Measurements from ENCODE around the gene GCKR.

GCKR gene, protein sequence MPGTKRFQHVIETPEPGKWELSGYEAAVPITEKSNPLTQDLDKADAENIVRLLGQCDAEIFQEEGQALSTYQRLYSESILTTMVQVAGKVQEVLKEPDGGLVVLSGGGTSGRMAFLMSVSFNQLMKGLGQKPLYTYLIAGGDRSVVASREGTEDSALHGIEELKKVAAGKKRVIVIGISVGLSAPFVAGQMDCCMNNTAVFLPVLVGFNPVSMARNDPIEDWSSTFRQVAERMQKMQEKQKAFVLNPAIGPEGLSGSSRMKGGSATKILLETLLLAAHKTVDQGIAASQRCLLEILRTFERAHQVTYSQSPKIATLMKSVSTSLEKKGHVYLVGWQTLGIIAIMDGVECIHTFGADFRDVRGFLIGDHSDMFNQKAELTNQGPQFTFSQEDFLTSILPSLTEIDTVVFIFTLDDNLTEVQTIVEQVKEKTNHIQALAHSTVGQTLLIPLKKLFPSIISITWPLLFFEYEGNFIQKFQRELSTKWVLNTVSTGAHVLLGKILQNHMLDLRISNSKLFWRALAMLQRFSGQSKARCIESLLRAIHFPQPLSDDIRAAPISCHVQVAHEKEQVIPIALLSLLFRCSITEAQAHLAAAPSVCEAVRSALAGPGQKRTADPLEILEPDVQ

DNA sequence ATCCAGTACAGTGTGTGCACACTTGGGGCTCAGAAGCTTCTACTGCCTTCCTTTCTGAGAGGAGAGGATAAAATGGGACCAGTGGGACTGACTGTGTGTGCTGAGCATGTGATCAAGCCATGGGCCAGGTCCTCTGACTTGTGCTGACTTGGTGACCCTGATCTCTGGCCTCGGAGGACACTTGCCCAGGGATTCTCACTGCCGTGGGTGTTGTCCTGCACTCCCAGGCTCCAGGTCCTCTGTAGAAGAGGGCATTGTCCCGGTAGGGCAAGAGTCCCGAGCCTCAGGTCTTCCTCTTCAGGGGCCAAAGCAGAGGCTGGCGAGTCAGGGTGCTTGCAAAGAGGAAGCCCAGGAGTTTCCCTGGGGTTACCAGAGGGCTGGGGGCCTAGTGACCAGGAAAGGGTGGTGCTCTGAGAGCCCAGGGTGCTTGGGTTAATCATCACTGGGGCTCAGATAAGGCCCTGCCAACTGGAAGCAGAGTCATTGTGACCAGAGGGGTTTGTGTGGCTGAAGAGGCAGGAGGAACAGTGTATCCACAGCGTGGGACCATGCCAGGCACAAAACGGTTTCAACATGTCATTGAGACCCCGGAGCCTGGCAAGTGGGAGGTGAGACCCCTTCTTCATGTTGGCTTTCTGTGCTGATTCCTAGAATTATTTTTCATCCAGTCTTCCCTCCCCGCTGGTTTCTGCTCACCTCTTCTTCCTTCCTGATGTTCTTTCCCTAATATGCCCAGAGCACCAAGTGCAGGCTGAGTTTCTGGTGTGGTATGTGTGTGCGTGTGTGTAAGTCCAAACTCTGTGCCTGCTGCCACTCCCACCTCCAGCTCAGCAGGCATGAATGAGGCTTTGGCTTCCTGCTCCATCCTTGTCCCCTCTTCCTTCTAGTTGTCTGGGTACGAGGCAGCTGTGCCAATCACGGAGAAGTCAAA lies at the start of gene GCKR:
Gene GCKR, plus strand, starts transcription at position 483 of the 931 bp plus-strand sequence. Its CDS starts 66 bp downstream, at position 549.
- H3K4me1 ChIP-seq (ENCODE audit: insufficient read depth, low read length): peaks cover 5% of the 10 kb centered on the region
- H3K9ac ChIP-seq (ENCODE audit: low read depth, low read length): peak within 1 kb of the TSS; percentile 82; the same call in 1 of the 2 replicates
- H3K4me3 ChIP-seq (ENCODE audit: low read length): peak within 1 kb of the TSS; percentile 91
- no peak within 1 kb of the TSS for H3K27ac ChIP-seq (ENCODE audit: low read length)
- no peaks in the 10 kb centered on the region for H3K36me3 ChIP-seq (ENCODE audit: insufficient read depth, low read depth, low read length)
- H3K27me3 ChIP-seq (ENCODE audit: insufficient read depth, low read length): peaks cover 56% of the 10 kb centered on the region
- no peaks in the 10 kb centered on the region for H3K9me3 ChIP-seq (ENCODE audit: insufficient read depth, low read depth, low read length)

DNA sequence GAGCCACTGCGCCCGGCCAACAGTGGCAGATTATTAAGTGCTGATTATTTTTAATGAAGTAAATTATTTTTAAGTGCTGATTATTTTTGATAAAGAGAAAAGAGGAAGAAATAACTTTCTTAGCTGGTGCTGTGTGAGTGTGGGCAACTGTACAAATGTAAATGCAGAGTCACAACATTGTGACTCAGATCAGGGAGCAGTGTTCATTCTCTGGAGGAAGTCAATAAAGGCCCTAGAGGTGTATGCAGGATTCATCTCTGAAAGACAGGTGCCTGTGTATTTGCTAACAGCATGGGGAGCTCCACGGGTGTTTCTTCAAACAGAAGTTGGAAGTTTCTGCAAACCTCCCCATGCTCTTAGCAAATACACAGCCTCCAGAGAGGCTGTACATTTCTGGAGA lies 48.3 kb upstream of the GCKR start:
- Histone ChIP-seq H3K27ac (ENCODE audit: low read length) (no peak overlapping the region), H3K4me3 (ENCODE audit: low read length) (no peak overlapping the region), H3K9ac (ENCODE audit: low read depth, low read length) (no peak overlapping the region), H3K9me3 (ENCODE audit: insufficient read depth, low read depth, low read length) (no peaks in the 10 kb centered on the region), H3K27me3 (ENCODE audit: insufficient read depth, low read length) (no peaks in the 10 kb centered on the region), H3K36me3 (ENCODE audit: insufficient read depth, low read depth, low read length) (peaks cover 52% of the 10 kb centered on the region), H3K4me1 (ENCODE audit: insufficient read depth, low read length) (no peaks in the 10 kb centered on the region)

DNA sequence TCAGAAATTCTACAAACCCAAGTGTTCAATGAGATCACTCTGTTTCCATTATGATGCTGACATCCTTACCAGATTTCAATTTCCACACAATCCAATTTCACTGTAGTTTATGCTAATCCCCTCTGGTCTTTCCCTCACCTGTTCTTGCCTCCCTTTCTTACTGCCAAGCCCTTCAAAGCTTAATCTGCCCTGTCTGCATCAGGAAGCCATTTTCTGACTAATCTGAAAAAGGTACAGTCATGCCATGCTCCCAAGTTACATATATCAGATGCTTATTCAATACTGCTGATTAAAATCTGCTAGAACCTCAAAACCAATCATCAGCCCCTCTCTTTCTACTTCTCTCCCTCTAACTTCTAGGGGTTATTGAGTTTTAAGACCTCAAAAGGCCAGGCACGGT lies 45.5 kb upstream of the GCKR start:
- H3K27ac ChIP-seq (ENCODE audit: low read length): no peak overlapping the region
- no peak overlapping the region for H3K4me3 ChIP-seq (ENCODE audit: low read length)
- H3K27me3 ChIP-seq (ENCODE audit: insufficient read depth, low read length): no peaks in the 10 kb centered on the region
- H3K36me3 ChIP-seq (ENCODE audit: insufficient read depth, low read depth, low read length): peaks cover 32% of the 10 kb centered on the region
- no peaks in the 10 kb centered on the region for H3K4me1 ChIP-seq (ENCODE audit: insufficient read depth, low read length)
- no peak overlapping the region for H3K9ac ChIP-seq (ENCODE audit: low read depth, low read length)
- H3K9me3 ChIP-seq (ENCODE audit: insufficient read depth, low read depth, low read length): no peaks in the 10 kb centered on the region

DNA sequence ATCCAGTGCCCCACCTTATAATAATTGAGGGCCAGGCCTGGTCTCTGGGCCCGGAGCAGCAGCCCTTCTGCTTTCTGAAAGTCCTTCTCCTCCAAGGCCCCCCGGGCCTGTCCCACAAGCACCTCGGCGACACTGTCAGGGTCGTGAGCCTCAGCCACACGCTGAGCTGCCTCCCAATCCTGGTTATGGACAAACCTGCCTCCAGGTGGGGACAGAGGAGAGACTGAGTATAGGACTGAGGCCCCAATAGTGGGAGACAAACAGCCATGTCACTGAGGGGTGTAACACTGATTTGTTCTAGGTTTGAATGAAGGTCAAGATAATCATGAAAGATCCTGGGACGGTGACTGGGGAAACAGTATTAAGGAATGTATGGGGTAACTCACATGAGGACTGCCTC lies 42.7 kb upstream of the GCKR start:
- H3K9ac ChIP-seq (ENCODE audit: low read depth, low read length): no peak overlapping the region
- H3K9me3 ChIP-seq (ENCODE audit: insufficient read depth, low read depth, low read length): no peaks in the 10 kb centered on the region
- H3K27ac ChIP-seq (ENCODE audit: low read length): no peak overlapping the region
- H3K27me3 ChIP-seq (ENCODE audit: insufficient read depth, low read length): no peaks in the 10 kb centered on the region
- no peaks in the 10 kb centered on the region for H3K4me1 ChIP-seq (ENCODE audit: insufficient read depth, low read length)
- peaks cover 44% of the 10 kb centered on the region for H3K36me3 ChIP-seq (ENCODE audit: insufficient read depth, low read depth, low read length)
- H3K4me3 ChIP-seq (ENCODE audit: low read length): no peak overlapping the region

DNA sequence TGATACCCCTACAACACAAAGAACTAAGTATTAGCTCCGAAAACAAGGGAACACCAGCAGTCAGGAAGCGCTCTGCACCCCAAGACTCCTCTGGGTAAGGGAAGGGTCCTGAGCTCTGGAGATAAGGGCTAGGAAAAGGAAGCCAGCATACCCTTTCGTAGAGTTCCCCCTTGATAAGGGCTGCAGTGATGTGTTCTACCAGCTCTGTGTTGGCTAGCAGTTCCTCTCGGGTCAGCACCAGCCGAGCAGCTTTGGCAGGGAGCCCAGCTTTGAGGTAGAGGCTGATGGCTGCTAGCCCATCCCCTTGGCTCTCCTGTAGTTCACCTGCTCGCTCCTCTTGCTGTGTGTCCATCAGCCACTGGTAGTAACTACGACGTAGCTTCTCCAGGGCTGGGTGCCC lies 35.5 kb upstream of the GCKR start:
- no peak overlapping the region for H3K4me3 ChIP-seq (ENCODE audit: low read length)
- peaks cover 25% of the 10 kb centered on the region for H3K36me3 ChIP-seq (ENCODE audit: insufficient read depth, low read depth, low read length)
- no peak overlapping the region for H3K27ac ChIP-seq (ENCODE audit: low read length)
- H3K4me1 ChIP-seq (ENCODE audit: insufficient read depth, low read length): peaks cover 6% of the 10 kb centered on the region
- H3K9me3 ChIP-seq (ENCODE audit: insufficient read depth, low read depth, low read length): no peaks in the 10 kb centered on the region
- no peaks in the 10 kb centered on the region for H3K27me3 ChIP-seq (ENCODE audit: insufficient read depth, low read length)
- H3K9ac ChIP-seq (ENCODE audit: low read depth, low read length): no peak overlapping the region

DNA sequence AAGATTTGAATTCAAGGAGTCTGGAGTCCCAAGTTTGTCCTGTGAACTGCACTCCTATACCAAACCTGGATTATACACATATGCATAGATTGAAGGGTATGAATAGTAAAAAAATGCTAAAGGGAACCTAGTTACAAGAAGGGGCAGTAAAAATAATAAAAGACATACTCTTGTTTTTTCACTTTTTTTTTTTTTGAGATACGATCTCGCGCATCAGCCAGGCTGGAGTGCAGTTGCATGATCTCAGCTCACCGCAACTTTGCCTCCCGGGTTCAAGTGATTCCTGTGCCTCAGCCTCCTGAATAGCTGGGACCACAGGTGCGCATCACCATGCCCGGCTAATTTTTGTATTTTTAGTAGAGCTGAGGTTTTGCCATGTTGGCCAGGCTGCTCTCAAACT lies 32.2 kb upstream of the GCKR start:
- H3K9ac ChIP-seq (ENCODE audit: low read depth, low read length): no peak overlapping the region

DNA sequence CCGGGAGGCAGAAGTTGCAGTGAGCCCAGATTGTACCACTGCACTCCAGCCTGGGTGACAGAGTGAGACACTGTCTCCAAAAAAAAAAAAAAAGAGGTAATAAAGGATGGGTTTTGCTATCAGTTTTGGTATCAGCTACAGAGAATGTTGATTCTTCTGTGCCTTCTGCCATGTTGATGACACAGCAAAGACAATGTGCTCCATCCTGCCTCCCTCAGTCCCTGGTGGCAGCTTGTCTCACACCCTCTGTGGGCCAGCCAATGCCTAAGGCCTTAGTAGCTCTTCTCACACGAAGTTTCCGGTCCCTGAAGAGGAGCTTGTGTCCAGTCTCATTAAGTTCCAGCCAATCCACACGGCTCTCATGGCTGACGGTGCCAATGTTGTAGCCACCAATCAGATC lies 24.7 kb upstream of the GCKR start:
- Histone ChIP-seq H3K9ac (ENCODE audit: low read depth, low read length) (no peak overlapping the region), H3K4me1 (ENCODE audit: insufficient read depth, low read length) (no peaks in the 10 kb centered on the region), H3K9me3 (ENCODE audit: insufficient read depth, low read depth, low read length) (no peaks in the 10 kb centered on the region), H3K27ac (ENCODE audit: low read length) (no peak overlapping the region), H3K27me3 (ENCODE audit: insufficient read depth, low read length) (no peaks in the 10 kb centered on the region), H3K36me3 (ENCODE audit: insufficient read depth, low read depth, low read length) (peaks cover 13% of the 10 kb centered on the region; the same call in 1 of the 2 replicates), H3K4me3 (ENCODE audit: low read length) (no peak overlapping the region)

More for the DNA sequence above, 32.2 kb upstream of the GCKR start:
- Histone ChIP-seq H3K4me1 (ENCODE audit: insufficient read depth, low read length) (peaks cover 6% of the 10 kb centered on the region), H3K4me3 (ENCODE audit: low read length) (no peak overlapping the region), H3K9me3 (ENCODE audit: insufficient read depth, low read depth, low read length) (no peaks in the 10 kb centered on the region), H3K27ac (ENCODE audit: low read length) (no peak overlapping the region), H3K27me3 (ENCODE audit: insufficient read depth, low read length) (no peaks in the 10 kb centered on the region), H3K36me3 (ENCODE audit: insufficient read depth, low read depth, low read length) (no peaks in the 10 kb centered on the region)

DNA sequence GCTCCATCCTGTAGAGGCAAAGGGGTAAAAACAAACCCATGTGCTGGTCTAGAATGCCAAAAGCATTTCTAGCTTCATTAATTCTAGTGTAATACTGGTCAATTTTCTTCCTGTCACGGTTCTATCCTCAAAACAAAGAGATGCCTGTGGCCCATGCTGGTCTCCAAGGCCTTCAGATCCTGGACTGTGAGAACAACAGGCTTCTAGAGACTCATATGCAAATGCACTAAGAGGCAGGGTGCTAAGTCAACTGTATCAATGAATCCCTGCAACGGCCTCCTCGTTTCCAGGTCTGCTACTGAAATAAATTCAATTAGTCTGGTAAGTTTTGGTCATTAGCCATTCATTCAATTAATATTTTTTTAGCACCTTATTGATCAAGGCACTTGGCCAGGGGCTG lies 11.1 kb upstream of the GCKR start:
- Histone ChIP-seq H3K27me3 (ENCODE audit: insufficient read depth, low read length) (no peaks in the 10 kb centered on the region), H3K36me3 (ENCODE audit: insufficient read depth, low read depth, low read length) (peaks cover 10% of the 10 kb centered on the region), H3K4me1 (ENCODE audit: insufficient read depth, low read length) (peaks cover 4% of the 10 kb centered on the region; the same call in 1 of the 2 replicates), H3K27ac (ENCODE audit: low read length) (no peak overlapping the region), H3K4me3 (ENCODE audit: low read length) (no peak overlapping the region), H3K9ac (ENCODE audit: low read depth, low read length) (no peak overlapping the region), H3K9me3 (ENCODE audit: insufficient read depth, low read depth, low read length) (no peaks in the 10 kb centered on the region)

DNA sequence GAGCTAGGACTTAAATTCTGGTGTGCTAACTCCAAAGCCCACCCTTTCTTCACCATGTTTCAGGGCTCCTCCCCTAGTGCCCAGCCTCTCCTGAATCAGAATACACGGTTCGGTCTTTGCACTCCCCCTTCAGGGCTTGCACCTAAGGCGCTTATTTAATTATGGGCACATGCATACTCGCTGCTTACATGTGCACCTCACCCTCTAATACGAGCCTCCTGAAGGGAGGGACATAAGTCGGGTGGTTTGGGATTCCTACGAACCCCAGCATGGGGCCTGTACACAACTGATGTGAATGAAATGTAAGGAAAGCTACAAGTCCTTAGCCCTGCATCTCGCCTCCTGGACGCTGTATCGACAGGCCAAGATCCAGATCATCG lies 7.5 kb upstream of the GCKR start:
- peaks cover 10% of the 10 kb centered on the region for H3K27me3 ChIP-seq (ENCODE audit: insufficient read depth, low read length)
- peak overlapping the region; percentile 94 for H3K4me3 ChIP-seq (ENCODE audit: low read length)
- no peaks in the 10 kb centered on the region for H3K36me3 ChIP-seq (ENCODE audit: insufficient read depth, low read depth, low read length)
- no peaks in the 10 kb centered on the region for H3K9me3 ChIP-seq (ENCODE audit: insufficient read depth, low read depth, low read length)
- H3K9ac ChIP-seq (ENCODE audit: low read depth, low read length): peak overlapping the region; percentile 69; the same call in 1 of the 2 replicates
- H3K4me1 ChIP-seq (ENCODE audit: insufficient read depth, low read length): peaks cover 4% of the 10 kb centered on the region; the same call in 1 of the 2 replicates
- no peak overlapping the region for H3K27ac ChIP-seq (ENCODE audit: low read length)

DNA sequence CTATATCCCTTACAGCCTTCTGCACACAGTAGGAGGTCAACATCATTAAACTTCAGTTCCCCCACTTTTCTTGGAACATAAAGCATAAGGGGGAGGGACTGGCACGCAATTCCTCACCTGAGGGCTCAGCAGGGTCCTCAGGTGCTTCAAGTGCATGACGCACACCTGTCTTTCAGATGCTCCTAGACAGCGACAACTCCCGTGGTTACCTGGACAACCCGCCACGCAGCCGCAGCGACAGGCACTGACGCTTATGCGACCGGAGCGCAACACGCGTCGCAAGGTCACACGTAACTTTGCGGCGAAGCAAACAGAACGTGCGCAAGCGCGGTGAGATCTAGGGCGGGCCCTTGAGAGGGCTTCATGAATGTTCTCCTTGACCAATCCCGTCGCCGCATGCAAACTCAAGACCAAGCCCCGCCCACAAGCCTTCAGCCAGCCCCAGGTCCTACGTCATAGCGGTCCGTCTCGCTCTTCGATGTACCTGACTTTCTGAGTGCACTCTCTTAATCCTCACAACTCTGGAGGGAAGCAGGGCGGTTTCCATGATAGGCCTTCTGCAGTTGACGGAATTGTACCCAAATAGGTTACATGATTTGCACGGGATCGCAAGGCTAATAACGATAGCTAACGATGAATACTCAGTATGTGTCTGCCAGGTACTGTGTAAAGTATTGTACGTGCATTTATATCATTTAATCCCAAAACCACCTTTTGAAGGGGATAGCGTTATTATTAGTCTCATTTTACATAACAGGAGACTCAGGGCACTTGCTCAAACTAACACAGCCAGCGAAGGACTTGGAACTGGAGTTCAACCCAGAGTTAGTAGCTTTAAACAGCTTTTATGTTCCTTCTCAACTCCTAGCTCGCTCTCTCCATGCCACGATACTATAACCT lies 6.9 kb upstream of the GCKR start, which contains the start of gene IFT172:
Gene IFT172, minus strand, starts transcription at position 246 of the 900 bp plus-strand sequence. Its CDS starts 90 bp downstream, at position 156.
- H3K27me3 ChIP-seq (ENCODE audit: insufficient read depth, low read length): peaks cover 16% of the 10 kb centered on the region
- H3K27ac ChIP-seq (ENCODE audit: low read length): no peak within 1 kb of the TSS
- peak within 1 kb of the TSS; percentile 94 for H3K4me3 ChIP-seq (ENCODE audit: low read length)
- H3K9ac ChIP-seq (ENCODE audit: low read depth, low read length): peak within 1 kb of the TSS; percentile 72; the same call in 1 of the 2 replicates
- H3K4me1 ChIP-seq (ENCODE audit: insufficient read depth, low read length): peaks cover 4% of the 10 kb centered on the region; the same call in 1 of the 2 replicates
- no peaks in the 10 kb centered on the region for H3K9me3 ChIP-seq (ENCODE audit: insufficient read depth, low read depth, low read length)
- H3K36me3 ChIP-seq (ENCODE audit: insufficient read depth, low read depth, low read length): no peaks in the 10 kb centered on the region
